C4-2B (cell line): Measurements from ENCODE around the gene MON1A.
"Not testable (repeated sequence)": the region's sequence is repeated elsewhere in the genome, so short reads cannot be mapped to it uniquely, and the experiment has no call there.

Source experiments
- H3K27ac ChIP-seq: fragments of 450-650 bp; 2 replicates; pipeline ENCODE4 v1.5.1; 2017
- CTCF ChIP-seq: fragments of 450-650 bp; conservative IDR thresholded peaks from 2 replicates; pipeline ENCODE4 v1.5.1; 2017; ENCODE audit warnings: mild to moderate bottlenecking
- ZFX ChIP-seq: fragments of 450-650 bp; IDR thresholded peaks from 2 replicates; pipeline ENCODE4 v1.6.1; 2017

Gene MON1A

GRCh38 chr3:49906073-49906743, 23.4 kb downstream of the MON1A start:
- TF ChIP-seq CTCF (no peak; the same call in 1 of the 2 replicates), ZFX (no peak)
- H3K27ac ChIP-seq = no peak overlapping the region

- H3K27ac ChIP-seq = not testable (repeated sequence)
Observed at GRCh38 chr3:49904448-49904847, 25.2 kb downstream of the MON1A start.

- H3K27ac ChIP-seq = no peak within 1 kb of the TSS
- no peak for TF ChIP-seq ZFX
- no peak for TF ChIP-seq CTCF
Observed at GRCh38 chr3:49903451-49904424, 25.9 kb downstream of the MON1A start, which contains the start of gene MST1R. TSS of gene MST1R (minus strand) at chr3:49903873. CDS start at chr3:49903609, 264 bp downstream.

- no peak for TF ChIP-seq CTCF
- TF ChIP-seq ZFX = no peak
- no peak overlapping the region for H3K27ac ChIP-seq
Observed at GRCh38 chr3:49902511-49903345, 26.9 kb downstream of the MON1A start.

- TF ChIP-seq CTCF (no peak), ZFX (no peak)
Observed at GRCh38 chr3:49901366-49902339, 28.0 kb downstream of the MON1A start.

GRCh38 chr3:49900491-49901153, 29.0 kb downstream of the MON1A start:
- H3K27ac ChIP-seq = peak overlapping the region; percentile 22
- TF ChIP-seq CTCF (no peak), ZFX (no peak)

More at GRCh38 chr3:49901366-49902339, 28.0 kb downstream of the MON1A start:
- no peak overlapping the region for H3K27ac ChIP-seq
